ENCODE data around the gene SLC5A3. TPM values are rescaled to one million over a fixed set of nuclear protein-coding genes. Genes with fewer than 3 reads are reported as not detected.

SLC5A3 gene
- total RNA-seq, 2 experiments from 2014 or later = 22.3 to 23.7 TPM

- no peak for DNase-seq
- POLR2A ChIA-PET = no interaction called here
- H3K36me3 Mint-ChIP-seq = peaks cover 57% of the 10 kb centered on the region
- H3K9me3 Mint-ChIP-seq = peaks cover 5% of the 10 kb centered on the region
- no peak overlapping the region for H3K27ac Mint-ChIP-seq
- no peak overlapping the region for H3K4me3 Mint-ChIP-seq
- H3K27me3 Mint-ChIP-seq = no peaks in the 10 kb centered on the region
- peaks cover 12% of the 10 kb centered on the region for H3K4me1 Mint-ChIP-seq
- ATAC-seq (ENCODE audit: low read depth) = no peak
These were observed 48.7 kb downstream of the SLC5A3 start for GRCh38 chr21:34122047-34122446.

Other genes starting within 250 kb of the SLC5A3 start
- 100 to 1,000 TPM; 167 TPM for gene ATP5PO, start 157.8 kb upstream of the SLC5A3 start, total RNA-seq
- gene MRPS6, start within 50 bp of the SLC5A3 start, total RNA-seq = 10 to 100 TPM; 75.7 to 77.2 TPM